Ishikawa (cell line): Measurements from ENCODE around the gene ADAMTS16.

Source experiments
- CEBPB ChIP-seq: IDR thresholded peaks from 2 replicates; pipeline ENCODE4 v1.6.1; 2012
- CREB1 ChIP-seq: IDR thresholded peaks from 2 replicates; pipeline ENCODE4 v1.6.1; 2012; ENCODE audit warnings: low read depth
- EGR1 ChIP-seq: IDR thresholded peaks from 2 replicates; pipeline ENCODE4 v1.6.1; 2012
- EP300 ChIP-seq: IDR thresholded peaks from 2 replicates; pipeline ENCODE4 v1.6.1; 2012; ENCODE audit warnings: borderline replicate concordance
- FOXM1 ChIP-seq: IDR thresholded peaks from 2 replicates; pipeline ENCODE4 v1.6.1; 2012; ENCODE audit warnings: low read depth, borderline replicate concordance
- NFIC ChIP-seq: IDR thresholded peaks from 2 replicates; pipeline ENCODE4 v1.6.1; 2012
- RAD21 ChIP-seq: IDR thresholded peaks from 2 replicates; pipeline ENCODE4 v1.6.1; 2012; ENCODE audit warnings: low read depth
- REST ChIP-seq: IDR thresholded peaks from 2 replicates; pipeline ENCODE4 v1.6.1; 2012; ENCODE audit warnings: low read depth, mild to moderate bottlenecking
- TAF1 ChIP-seq: IDR thresholded peaks from 2 replicates; pipeline ENCODE4 v1.6.1; 2012; ENCODE audit warnings: low read depth, mild to moderate bottlenecking
- TCF12 ChIP-seq: IDR thresholded peaks from 2 replicates; pipeline ENCODE4 v1.6.1; 2012; ENCODE audit warnings: low read depth
- TEAD4 ChIP-seq: IDR thresholded peaks from 2 replicates; pipeline ENCODE4 v1.6.1; 2012
- YY1 ChIP-seq: IDR thresholded peaks from 2 replicates; pipeline ENCODE4 v1.6.1; 2012; ENCODE audit warnings: low read depth
- ZBTB7A ChIP-seq: IDR thresholded peaks from 2 replicates; pipeline ENCODE4 v1.6.1; 2012; ENCODE audit warnings: low read depth
- TF ChIP-seq, protein P1 (sequence below): IDR thresholded peaks from 2 replicates; pipeline ENCODE4 v1.6.1; 2012
- TF ChIP-seq, protein P2 (sequence below): IDR thresholded peaks from 2 replicates; pipeline ENCODE4 v1.6.1; 2012

ADAMTS16 gene

GRCh38 chr5:5278815-5279381 is 138.8 kb downstream of the ADAMTS16 start:
- TF ChIP-seq FOXM1 (no peak), YY1 (no peak), CREB1 (no peak), RAD21 (no peak), EP300 (no peak), EGR1 (no peak), TCF12 (no peak), REST (no peak), TAF1 (no peak), TEAD4 (no peak), NFIC (no peak), CEBPB (no peak)
- TF ChIP-seq, protein P1, sequence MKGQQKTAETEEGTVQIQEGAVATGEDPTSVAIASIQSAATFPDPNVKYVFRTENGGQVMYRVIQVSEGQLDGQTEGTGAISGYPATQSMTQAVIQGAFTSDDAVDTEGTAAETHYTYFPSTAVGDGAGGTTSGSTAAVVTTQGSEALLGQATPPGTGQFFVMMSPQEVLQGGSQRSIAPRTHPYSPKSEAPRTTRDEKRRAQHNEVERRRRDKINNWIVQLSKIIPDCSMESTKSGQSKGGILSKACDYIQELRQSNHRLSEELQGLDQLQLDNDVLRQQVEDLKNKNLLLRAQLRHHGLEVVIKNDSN: no peak
- TF ChIP-seq, protein P2, sequence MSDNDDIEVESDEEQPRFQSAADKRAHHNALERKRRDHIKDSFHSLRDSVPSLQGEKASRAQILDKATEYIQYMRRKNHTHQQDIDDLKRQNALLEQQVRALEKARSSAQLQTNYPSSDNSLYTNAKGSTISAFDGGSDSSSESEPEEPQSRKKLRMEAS: no peak

GRCh38 chr5:5285906-5286305 is 145.8 kb downstream of the ADAMTS16 start:
- TF ChIP-seq CREB1: no peak
- TF ChIP-seq EP300: no peak
- TF ChIP-seq NFIC: no peak
- TF ChIP-seq RAD21: no peak
- no peak for TF ChIP-seq EGR1
- TF ChIP-seq TAF1: no peak

DNA sequence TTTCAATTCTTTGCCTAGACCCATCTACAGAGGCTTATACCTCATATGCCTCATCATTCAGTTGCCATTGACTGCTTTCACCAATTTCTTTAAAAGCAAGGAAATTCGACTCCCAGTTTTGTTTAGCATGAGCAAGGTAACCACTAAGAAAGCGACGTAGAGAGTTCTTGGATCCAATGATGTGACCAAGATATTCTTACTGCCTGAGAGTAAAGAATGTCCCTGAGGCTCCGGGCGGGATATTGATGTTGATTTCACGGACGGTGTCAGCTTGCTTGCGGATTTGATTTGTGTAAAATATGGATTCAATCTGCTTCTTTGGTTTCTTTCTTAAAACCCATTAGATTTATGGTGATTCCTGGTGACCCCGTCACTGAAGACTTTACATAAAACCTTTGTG is 147.3 kb downstream of the ADAMTS16 start:
- TF ChIP-seq CEBPB: no peak
- TF ChIP-seq CREB1: no peak
- TF ChIP-seq, protein P1: no peak
- TF ChIP-seq EGR1: no peak
- TF ChIP-seq FOXM1: no peak
- TF ChIP-seq RAD21: no peak
- TF ChIP-seq TAF1: no peak
- TF ChIP-seq EP300: no peak
- no peak for TF ChIP-seq ZBTB7A
- TF ChIP-seq REST: no peak
- TF ChIP-seq TEAD4: no peak
- TF ChIP-seq NFIC: no peak
- TF ChIP-seq, protein P2: no peak
- no peak for TF ChIP-seq YY1
- no peak for TF ChIP-seq TCF12

DNA sequence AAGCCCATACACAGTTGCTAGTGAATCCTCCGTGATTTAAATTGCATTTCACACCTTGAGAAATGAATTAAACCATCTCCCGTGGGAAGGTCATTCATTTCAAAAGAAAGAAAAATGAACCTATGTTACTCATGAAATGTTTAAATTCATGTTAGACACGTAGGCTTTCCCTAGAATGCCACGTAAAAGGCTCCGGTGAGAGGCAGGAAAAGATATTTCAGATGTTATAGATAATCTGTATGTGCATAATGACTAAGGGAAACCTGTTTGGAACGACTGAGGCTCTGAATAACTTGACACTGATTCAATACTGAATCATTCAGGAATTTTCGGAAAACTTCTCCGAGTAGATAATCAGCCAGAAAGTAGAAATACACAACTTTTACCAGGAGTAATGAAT is 148.1 kb downstream of the ADAMTS16 start:
- TF ChIP-seq, protein P2: no peak
- TF ChIP-seq YY1 (no peak), NFIC (no peak), REST (no peak), EP300 (no peak), ZBTB7A (no peak)

GRCh38 chr5:5289537-5289936 is 149.4 kb downstream of the ADAMTS16 start:
- TF ChIP-seq, protein P2: no peak
- no peak for TF ChIP-seq ZBTB7A
- no peak for TF ChIP-seq EP300
- no peak for TF ChIP-seq TAF1
- TF ChIP-seq FOXM1: no peak
